Heart left ventricle (tissue), 16 donors: ENCODE results near the gene SORCS2. TPM values are rescaled to one million over a fixed set of nuclear protein-coding genes. Genes with fewer than 3 reads are reported as not detected.

ENCODE experiments used
- ATAC-seq, 4 donors: fragments of 200-7000 bp; cut with Tn5 transposase; one replicate each; pipeline ENCODE4 v1.9.1; 2020 to 2022; ENCODE audit warnings: moderate library complexity in 4 of 4, mild to moderate bottlenecking in 3 of 4, moderate number of reproducible peaks in 1 of 4
- DNase-seq, 5 donors: peaks; one replicate each; pipeline ENCODE4 v3.0.0-alpha.2; 2020
- H3K27ac ChIP-seq, 12 donors: fragments of 200-600 bp; sonication (generic) in 4 of 12; one replicate each; pipeline versions ENCODE4 v1.5.0 to v1.8.0; 2016 to 2022; ENCODE audit warnings: mild to moderate bottlenecking in 2 of 12
- H3K27me3 ChIP-seq, 9 donors: fragments of 200-600 bp; sonication (generic) in 2 of 9; one replicate each; pipeline versions ENCODE4 v1.5.1 to v1.8.0; 2016 to 2022; ENCODE audit warnings: mild to moderate bottlenecking in 3 of 9
- H3K36me3 ChIP-seq, 9 donors: fragments of 200-600 bp; sonication (generic) in 2 of 9; one replicate each; pipeline versions ENCODE4 v1.5.0 to v1.8.0; 2018 to 2022; ENCODE audit warnings: mild to moderate bottlenecking in 2 of 9
- H3K4me1 ChIP-seq, 12 donors: fragments of 200-600 bp; sonication (generic) in 4 of 12; one replicate each; pipeline versions ENCODE4 v1.5.0 to v1.8.0; 2016 to 2022; ENCODE audit warnings: mild to moderate bottlenecking in 3 of 12
- H3K4me3 ChIP-seq, 12 donors: fragments of 200-600 bp; sonication (generic) in 4 of 12; one replicate each; pipeline versions ENCODE4 v1.5.0 to v1.8.0; 2017 to 2022; ENCODE audit warnings: mild to moderate bottlenecking in 9 of 12, moderate library complexity in 4 of 12
- H3K9me3 ChIP-seq, 12 donors: fragments of 200-600 bp; sonication (generic) in 4 of 12; one replicate each; pipeline versions ENCODE4 v1.5.0 to v1.8.0; 2016 to 2022; ENCODE audit warnings: mild to moderate bottlenecking in 1 of 12
- POLR2A ChIP-seq, 2 donors: fragments of 450-650 bp; IDR thresholded peaks; one replicate each; pipeline ENCODE4 v1.6.1; 2017; ENCODE audit warnings: antibody characterized with exemption in 2 of 2, mild to moderate bottlenecking in 2 of 2, moderate library complexity in 2 of 2
- WGBS, 4 donors: extraction: QIAGEN DNeasy Blood & Tissue Kit in 2 of 4; methylation state at CpG; one replicate each; pipeline versions ENCODE4 v1.1.5 to v1.1.7; 2013 to 2018; 5-methylcytosine and 5-hydroxymethylcytosine counted together
- intact Hi-C, 10 donors: fragments of 100-400 bp; cut with DNase I; formaldehyde crosslinking; loops; one replicate each; pipeline versions ENCODE4 v1.11.1 to v1.14.2; 2022
- polyA plus RNA-seq, 2 donors: library from polyadenylated mRNA; stranded (reverse); fragments of 200-250 nt; gene quantifications; one replicate each; pipeline ENCODE4 v1.2.3, GENCODE V29; 2013
- total RNA-seq, 9 donors: library from RNA; depleted of rRNA in 2 of 9; stranded (reverse); fragments of >200 nt in 2 of 9; fragmentation: NEBNext Ultra II Directional in 3 of 9; extraction: Animal tissue kit (Norgen Biotek cat#: 25700) in 3 of 9; gene quantifications; one replicate each; pipeline versions ENCODE4 v1.1.0 to v1.2.4, GENCODE V29; 2016 to 2023
- TF ChIP-seq, protein P1 (sequence below), 12 donors: fragments of 200-600 bp; sonication (generic) in 4 of 12; IDR thresholded peaks; one replicate each; pipeline versions ENCODE4 v1.5.0 to v1.8.0; 2018 to 2022; ENCODE audit warnings: antibody characterized with exemption in 12 of 12, mild to moderate bottlenecking in 5 of 12
- donor health status: ischemic (EF 13 %, LVEDD 7.1; RV severe dilation, severe dysfunction).
- donor health status: healthy with polysubstance abuse.
- donor health status: DM: no; HTN: yes; CAD: no.
- donor health status: DM: no; HTN: no; CAD: no.
- donor health status: ischemic (EF 25% LVEDD 6.9; RV normal size, moderate dysfunction).
- donor health status: ischemic (EF 25% LVEDD 5.7; RV mildly dilated, moderate dysfunction).
- donor health status: healthy.
- donor health status: DM: yes; HTN: yes; CAD: no.
- donor health status: ischemic (EF 35%, LVEDD 5.7; RV mildly dilated, moderate dysfunction).
- donor health status: nonischemic (EF 11% LVEDD 7.7; RV severe dilation, severe dysfunction).
- donor health status: DM: yes; HTN: yes; CAD: no.
- donor health status: PGD.
- donor health status: ischemic (EF 29% LVEDD 5.4; RV normal size, mild dysfunction).
- donor health status: nonischemic (EF 23%, LVEDD 6.1; RV moderate dilation, normal function).

Gene SORCS2
- total and polyA plus RNA-seq, 11 donors, result 0.28 to 5.5 (median 2.4) TPM

DNA sequence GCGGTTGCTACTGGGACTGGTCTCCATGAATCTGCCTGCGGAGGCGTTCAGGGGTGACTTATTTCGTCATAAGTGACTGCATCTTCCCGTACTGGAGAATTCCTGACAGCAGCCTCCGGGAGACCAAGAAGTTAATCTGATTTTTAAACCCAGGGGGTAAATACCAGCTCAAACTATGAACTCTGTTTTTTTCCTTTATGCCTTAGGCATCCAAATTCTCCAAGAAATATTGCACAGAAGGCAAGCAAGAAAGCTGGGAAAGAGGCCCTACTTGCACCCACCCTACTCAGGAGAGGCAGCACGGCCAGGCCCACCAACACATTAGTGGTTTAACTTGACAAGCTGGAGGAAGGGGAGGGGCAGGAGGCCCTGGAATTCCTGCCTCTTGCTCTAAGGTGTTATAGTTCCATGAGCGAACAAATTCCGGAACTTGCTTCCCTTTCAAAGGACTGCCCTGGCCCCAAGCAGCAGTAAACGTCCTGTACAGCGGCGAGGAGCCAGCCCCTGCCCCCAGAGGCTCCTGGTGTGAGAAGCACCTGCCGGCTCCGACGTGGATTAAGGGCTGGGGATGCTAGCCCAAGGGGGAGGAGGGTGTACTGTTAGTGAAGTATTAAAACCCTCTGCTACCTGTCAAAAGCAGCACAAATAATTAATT is 570.2 kb downstream of the SORCS2 start:
- Histone ChIP-seq H3K36me3 (peaks cover 0 to 53% (median 27%) of the 10 kb centered on the region in 9 donors), H3K4me1 (peaks cover 0 to 19% (median 9%) of the 10 kb centered on the region in 12 donors), H3K9me3 (no peaks in the 10 kb centered on the region), H3K27me3 (no peaks in the 10 kb centered on the region), H3K4me3 (no peak overlapping the region), H3K27ac (peak overlapping the region in 1 of 12 donors; percentile 48)
- intact Hi-C loops, result loop anchor here in 5 of 10 donors (5.0 to 10.0 kb wide), 3 partner anchors 40 to 225 kb away; no protein-coding TSS in a partner anchor
- ATAC-seq (no peak), DNase-seq (no peak)
- TF ChIP-seq, protein P1, sequence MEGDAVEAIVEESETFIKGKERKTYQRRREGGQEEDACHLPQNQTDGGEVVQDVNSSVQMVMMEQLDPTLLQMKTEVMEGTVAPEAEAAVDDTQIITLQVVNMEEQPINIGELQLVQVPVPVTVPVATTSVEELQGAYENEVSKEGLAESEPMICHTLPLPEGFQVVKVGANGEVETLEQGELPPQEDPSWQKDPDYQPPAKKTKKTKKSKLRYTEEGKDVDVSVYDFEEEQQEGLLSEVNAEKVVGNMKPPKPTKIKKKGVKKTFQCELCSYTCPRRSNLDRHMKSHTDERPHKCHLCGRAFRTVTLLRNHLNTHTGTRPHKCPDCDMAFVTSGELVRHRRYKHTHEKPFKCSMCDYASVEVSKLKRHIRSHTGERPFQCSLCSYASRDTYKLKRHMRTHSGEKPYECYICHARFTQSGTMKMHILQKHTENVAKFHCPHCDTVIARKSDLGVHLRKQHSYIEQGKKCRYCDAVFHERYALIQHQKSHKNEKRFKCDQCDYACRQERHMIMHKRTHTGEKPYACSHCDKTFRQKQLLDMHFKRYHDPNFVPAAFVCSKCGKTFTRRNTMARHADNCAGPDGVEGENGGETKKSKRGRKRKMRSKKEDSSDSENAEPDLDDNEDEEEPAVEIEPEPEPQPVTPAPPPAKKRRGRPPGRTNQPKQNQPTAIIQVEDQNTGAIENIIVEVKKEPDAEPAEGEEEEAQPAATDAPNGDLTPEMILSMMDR (IDR thresholded peaks at IDR 0.05), result no peak
- TF ChIP-seq POLR2A (IDR thresholded peaks at IDR 0.05), result no peak
- WGBS, 4 donors, result 77 to 91% (median 86%) methylated on average over 14 to 15 of the region's 15 CpGs

DNA sequence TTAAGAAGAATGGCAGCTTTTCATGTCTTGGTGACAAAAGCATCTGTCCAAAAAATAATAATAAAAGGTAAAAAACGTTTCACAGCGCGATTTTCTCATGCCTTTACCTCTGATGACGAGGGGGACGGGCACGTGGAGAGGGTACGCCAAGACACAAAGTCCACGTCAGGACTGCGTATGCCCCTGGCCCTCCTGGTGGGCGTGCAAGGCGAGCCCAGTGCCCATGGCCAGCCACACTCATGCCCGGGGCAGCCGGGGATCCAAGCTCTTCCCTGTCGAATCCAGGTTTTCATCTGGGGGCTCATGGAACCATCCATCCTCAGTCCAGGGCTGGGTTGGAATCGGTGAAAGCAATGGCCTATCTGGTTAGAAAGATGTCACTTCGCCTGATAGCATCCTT is 570.8 kb downstream of the SORCS2 start:
- Histone ChIP-seq H3K9me3 (no peaks in the 10 kb centered on the region), H3K27me3 (no peaks in the 10 kb centered on the region), H3K27ac (no peak overlapping the region), H3K4me3 (no peak overlapping the region), H3K36me3 (peaks cover 0 to 59% (median 33%) of the 10 kb centered on the region in 9 donors), H3K4me1 (peaks cover 0 to 14% (median 6%) of the 10 kb centered on the region in 12 donors)
- DNase-seq (no peak), ATAC-seq (no peak)
- TF ChIP-seq, protein P1 (IDR thresholded peaks at IDR 0.05), result no peak
- TF ChIP-seq POLR2A (IDR thresholded peaks at IDR 0.05), result no peak
- WGBS, 4 donors, result 85 to 95% (median 91%) methylated on average over 16 of the region's 16 CpGs
- intact Hi-C loops, result loop anchor here in 5 of 10 donors (5.0 to 10.0 kb wide), 3 partner anchors 39 to 224 kb away; no protein-coding TSS in a partner anchor

DNA sequence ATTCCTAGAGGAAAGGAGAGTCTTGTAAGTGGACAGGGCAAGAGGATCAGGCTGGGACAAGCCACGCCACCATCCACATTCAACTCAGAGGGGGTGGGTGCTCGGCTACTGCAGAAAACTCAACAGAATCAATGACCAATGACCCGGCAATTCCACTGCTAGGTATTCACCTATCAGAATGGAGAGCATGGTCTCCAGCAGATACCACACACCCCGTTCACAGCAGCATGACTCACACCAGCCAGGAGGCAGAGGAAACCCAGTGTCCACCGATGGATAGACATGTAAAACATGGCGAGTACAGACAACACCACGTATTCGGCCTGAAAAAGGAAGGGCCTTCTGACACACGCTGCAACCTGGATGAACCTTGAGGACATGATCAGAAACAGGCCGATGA is 571.5 kb downstream of the SORCS2 start:
- intact Hi-C loops, result loop anchor here in 5 of 10 donors (5.0 to 10.0 kb wide), 3 partner anchors 39 to 224 kb away; no protein-coding TSS in a partner anchor
- Histone ChIP-seq H3K9me3 (no peaks in the 10 kb centered on the region), H3K27ac (no peak overlapping the region), H3K4me1 (peaks cover 0 to 7% (median 0%) of the 10 kb centered on the region in 12 donors), H3K36me3 (peaks cover 0 to 66% (median 40%) of the 10 kb centered on the region in 9 donors), H3K4me3 (no peak overlapping the region), H3K27me3 (no peaks in the 10 kb centered on the region)
- ATAC-seq, result no peak
- WGBS, 4 donors, result 82 to 91% (median 86%) methylated on average over 10 of the region's 10 CpGs
- TF ChIP-seq POLR2A (IDR thresholded peaks at IDR 0.05), result no peak
- TF ChIP-seq, protein P1 (IDR thresholded peaks at IDR 0.05), result no peak
- no peak for DNase-seq

DNA sequence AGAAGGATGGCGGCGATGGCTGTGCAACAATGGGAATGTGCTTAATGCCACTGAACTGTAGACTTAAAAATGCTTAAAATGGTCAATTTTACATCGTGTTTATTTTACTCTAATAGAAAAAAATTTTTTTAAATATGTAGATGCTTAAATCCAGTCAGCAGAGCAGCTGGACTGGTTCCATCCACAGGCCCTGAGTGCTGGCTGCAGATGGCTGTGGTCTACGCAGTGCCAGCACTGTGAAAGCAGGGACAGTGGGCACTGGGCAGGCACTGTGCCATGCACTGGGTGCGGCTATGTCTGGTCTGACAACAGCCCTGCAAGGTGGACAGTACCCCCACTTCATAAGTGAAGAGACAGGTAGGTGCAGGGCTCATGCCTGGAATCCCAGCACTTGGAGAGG is 572.1 kb downstream of the SORCS2 start:
- Histone ChIP-seq H3K9me3 (no peaks in the 10 kb centered on the region), H3K36me3 (peaks cover 0 to 72% (median 47%) of the 10 kb centered on the region in 9 donors), H3K4me1 (peaks cover 0 to 8% (median 0%) of the 10 kb centered on the region in 12 donors), H3K4me3 (no peak overlapping the region), H3K27ac (no peak overlapping the region), H3K27me3 (no peaks in the 10 kb centered on the region)
- no peak for TF ChIP-seq POLR2A (IDR thresholded peaks at IDR 0.05)
- TF ChIP-seq, protein P1 (IDR thresholded peaks at IDR 0.05), result no peak
- ATAC-seq (no peak), DNase-seq (no peak)
- WGBS, 4 donors, result 91 to 96% (median 92%) methylated on average over 5 of the region's 5 CpGs
- intact Hi-C loops, result loop anchor here in 5 of 10 donors (5.0 to 10.0 kb wide), 3 partner anchors 38 to 223 kb away; no protein-coding TSS in a partner anchor
